Measurements from ENCODE around the gene EEF1AKMT3.

The EEF1AKMT3 gene

GRCh38 chr12:57783861-57784260 lies 11.4 kb downstream of the EEF1AKMT3 start:
- FAIRE-seq: no peak

GRCh38 chr12:57793920-57794319 lies 21.5 kb downstream of the EEF1AKMT3 start:
- FAIRE-seq: no peak

- no peak for FAIRE-seq
Measured at GRCh38 chr12:57795354-57795753, 22.9 kb downstream of the EEF1AKMT3 start.

- no peak for FAIRE-seq
Measured at GRCh38 chr12:57796996-57797395, 24.6 kb downstream of the EEF1AKMT3 start.

- FAIRE-seq: no peak
Measured at GRCh38 chr12:57797933-57798332, 25.5 kb downstream of the EEF1AKMT3 start.

- FAIRE-seq: no peak
Measured at GRCh38 chr12:57800965-57801364, 28.6 kb downstream of the EEF1AKMT3 start.

GRCh38 chr12:57802607-57803006 lies 30.2 kb downstream of the EEF1AKMT3 start:
- no peak for FAIRE-seq

- FAIRE-seq: no peak
Measured at GRCh38 chr12:57803319-57803893, 31.0 kb downstream of the EEF1AKMT3 start.

GRCh38 chr12:57806677-57807076 lies 34.3 kb downstream of the EEF1AKMT3 start:
- no peak for FAIRE-seq

GRCh38 chr12:57807285-57807684 lies 34.9 kb downstream of the EEF1AKMT3 start:
- no peak for FAIRE-seq

GRCh38 chr12:57808351-57808750 lies 35.9 kb downstream of the EEF1AKMT3 start:
- FAIRE-seq: no peak

- no peak for FAIRE-seq
Measured at GRCh38 chr12:57809425-57809824, 37.0 kb downstream of the EEF1AKMT3 start.

- FAIRE-seq: no peak
Measured at GRCh38 chr12:57810450-57810849, 38.0 kb downstream of the EEF1AKMT3 start.

GRCh38 chr12:57811028-57811755 lies 38.8 kb downstream of the EEF1AKMT3 start:
- no peak for FAIRE-seq

GRCh38 chr12:57813111-57813970 lies 40.9 kb downstream of the EEF1AKMT3 start:
- FAIRE-seq: no peak

- FAIRE-seq: no peak
Measured at GRCh38 chr12:57813971-57814772, 41.8 kb downstream of the EEF1AKMT3 start.

- FAIRE-seq: no peak
Measured at GRCh38 chr12:57815177-57816000, 43.0 kb downstream of the EEF1AKMT3 start.

GRCh38 chr12:57816001-57816854 lies 43.8 kb downstream of the EEF1AKMT3 start:
- FAIRE-seq: no peak

GRCh38 chr12:57816855-57817151 lies 44.4 kb downstream of the EEF1AKMT3 start:
- FAIRE-seq: no peak

- no peak for FAIRE-seq
Measured at GRCh38 chr12:57817261-57817989, 45.0 kb downstream of the EEF1AKMT3 start.

Measured in colon (tissue), 2 donors.